GM21528 (cell line): ENCODE results near the gene RPL32.
A peak's percentile ranks its signal among the peaks of the same experiment; 100 is the strongest.
"Not testable (repeated sequence)": the region's sequence is repeated elsewhere in the genome, so short reads cannot be mapped to it uniquely, and the experiment has no call there.

ENCODE experiments used
- ATAC-seq: cut with Tn5 transposase; IDR thresholded peaks from one replicate; pipeline ENCODE4 v1.9.1; 2021; ENCODE audit warnings: mild to moderate bottlenecking, moderate library complexity; ENCODE audit not compliant: unreplicated experiment, low FRiP score

Gene RPL32

DNA sequence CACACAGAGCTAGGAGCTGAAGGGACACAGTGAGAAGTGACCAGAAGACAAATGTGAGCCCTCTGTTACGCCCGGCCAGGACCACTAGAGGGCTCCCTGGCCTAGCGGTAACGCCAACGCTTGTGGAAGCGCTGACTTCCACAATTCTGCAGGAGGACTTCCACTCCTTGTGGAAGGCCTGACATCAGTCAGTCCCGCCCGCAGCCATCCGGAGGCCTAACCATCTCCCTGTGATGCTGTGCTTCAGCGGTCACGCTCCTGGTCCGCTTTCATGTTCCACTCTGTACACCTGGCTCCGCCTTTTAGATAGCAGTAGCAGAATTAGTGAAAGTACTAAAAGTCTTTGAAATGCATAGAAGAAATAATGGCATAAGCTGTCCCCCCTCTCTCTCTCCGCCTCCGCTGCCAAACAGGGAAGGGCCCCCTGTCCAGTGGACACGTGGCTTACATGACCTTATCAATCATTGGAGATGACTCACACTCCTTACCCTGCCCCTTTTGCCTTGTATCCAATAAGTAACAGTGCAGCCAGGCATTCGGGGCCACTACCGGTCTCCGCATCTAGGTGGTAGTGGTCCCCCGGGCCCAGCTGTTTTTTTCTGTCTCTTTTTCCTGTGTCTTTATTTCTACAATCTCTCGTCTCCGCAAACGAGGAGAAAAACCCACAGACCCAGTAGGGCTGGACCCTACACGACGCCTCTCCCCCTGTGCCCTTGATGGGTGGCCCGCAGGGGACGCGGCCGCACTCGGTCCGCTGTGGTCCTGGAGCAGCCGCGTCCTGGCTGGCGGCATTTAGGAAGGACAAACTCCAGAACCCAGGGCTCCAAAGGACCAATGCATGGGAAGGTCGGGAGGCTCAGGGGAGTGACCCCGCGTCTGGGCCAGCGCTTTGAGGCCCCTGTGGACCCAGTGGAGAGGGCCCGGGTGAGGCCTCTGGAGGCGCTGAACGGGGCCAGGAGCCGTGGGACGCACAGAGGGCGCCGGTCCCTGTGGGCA is 27.0 kb upstream of the RPL32 start:
- peak; percentile 43 for ATAC-seq

DNA sequence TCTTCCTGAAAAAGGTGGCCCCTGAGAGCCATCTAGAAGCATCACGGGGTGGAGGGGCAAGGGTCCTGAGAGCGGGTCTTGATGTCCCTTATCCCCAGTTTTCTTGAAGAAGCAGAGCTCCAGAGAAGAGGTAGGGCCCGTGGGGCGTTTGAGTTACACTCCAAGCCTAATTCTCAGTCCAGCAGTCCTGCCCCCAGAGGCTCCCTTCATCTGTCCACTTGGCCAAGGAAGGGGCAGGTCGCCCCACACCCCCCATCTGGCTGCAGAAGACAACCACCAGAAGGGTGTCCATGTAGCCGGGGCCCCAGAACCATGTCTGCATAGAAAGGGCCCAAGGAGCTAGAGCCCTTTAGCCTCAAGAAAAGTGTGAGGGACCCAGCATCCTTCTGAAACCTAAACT is 25.5 kb upstream of the RPL32 start:
- ATAC-seq, result no peak

DNA sequence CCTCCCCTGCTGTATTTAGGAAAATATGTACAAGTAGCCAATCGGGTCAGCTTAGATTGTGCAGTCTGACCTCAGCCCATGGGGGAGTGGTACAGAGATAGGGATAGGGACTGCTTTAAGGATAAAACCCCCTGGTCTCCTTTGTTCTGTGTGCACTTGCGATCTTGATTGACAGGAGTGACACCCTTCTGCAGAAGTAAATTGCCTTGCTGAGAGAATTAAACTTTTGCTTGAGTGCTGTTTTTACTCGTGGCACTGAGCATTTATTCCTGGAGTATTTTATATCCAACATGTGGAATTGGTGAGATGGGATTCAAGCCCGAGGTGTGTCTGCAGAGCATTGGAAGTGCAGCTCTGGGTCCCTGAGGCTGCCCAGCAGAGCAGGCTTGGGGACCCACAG is 23.9 kb upstream of the RPL32 start:
- ATAC-seq, result no peak

DNA sequence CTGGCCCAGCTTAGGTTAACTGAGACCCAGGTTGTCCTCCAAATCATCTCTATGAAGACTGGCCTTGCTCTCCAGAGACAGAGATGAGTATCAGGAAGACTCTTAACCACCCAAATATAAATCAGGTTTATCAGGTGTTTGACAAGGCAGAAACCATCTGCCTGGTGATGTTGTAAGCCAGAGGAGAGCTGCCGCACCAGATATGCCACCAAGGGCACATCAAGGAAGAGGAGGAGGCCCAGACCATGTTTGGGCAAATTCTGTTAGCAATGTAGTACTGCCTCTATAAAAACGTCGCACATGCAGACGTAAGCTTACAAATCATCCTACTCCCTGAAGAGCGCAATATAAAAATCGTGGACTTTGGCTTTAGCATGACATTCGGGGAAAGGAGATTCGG is 21.0 kb upstream of the RPL32 start:
- ATAC-seq, result no peak

- ATAC-seq, result no peak
Measured at GRCh38 chr3:12861611-12862010, 20.2 kb upstream of the RPL32 start.

DNA sequence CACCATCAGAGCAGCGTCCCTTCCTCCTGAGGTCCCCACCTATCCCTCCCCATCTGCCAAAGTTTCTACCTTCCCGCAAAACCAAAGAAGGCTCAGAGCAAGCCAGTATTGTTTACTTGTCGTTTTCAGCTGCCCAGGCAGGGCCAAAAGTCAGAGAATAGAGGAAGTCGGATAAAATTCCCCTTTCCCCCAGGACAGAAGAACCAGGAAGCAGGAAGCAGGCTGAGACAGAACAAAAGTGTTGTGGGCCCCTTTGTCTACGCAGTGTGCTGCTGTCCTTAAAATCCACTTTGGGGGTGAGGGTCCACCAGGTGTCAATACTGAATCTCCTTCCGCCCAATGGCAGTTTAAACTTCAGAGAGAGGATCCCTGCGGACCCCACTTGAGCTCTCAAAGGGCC is 18.5 kb upstream of the RPL32 start:
- ATAC-seq, result no peak

- ATAC-seq, result no peak
Measured at GRCh38 chr3:12856626-12857025, 15.3 kb upstream of the RPL32 start.

DNA sequence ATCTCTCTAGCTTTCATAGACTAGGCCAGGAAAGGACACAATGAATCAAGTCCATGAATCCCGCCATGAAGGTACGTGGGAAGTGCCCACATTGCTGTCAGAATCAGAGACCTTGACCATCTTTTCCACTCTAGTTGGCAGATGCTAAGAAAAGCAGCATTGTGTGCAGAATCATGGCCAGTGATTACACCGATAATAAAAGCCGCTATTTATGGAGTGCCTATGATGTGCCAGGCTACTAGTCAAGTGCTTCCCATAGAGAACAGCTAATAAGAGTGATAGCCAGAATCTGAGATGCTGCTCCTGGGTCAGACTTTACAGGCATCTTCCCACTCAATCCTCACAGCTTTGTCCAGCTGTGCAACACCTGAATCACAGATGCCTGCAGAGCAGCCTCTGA is 13.2 kb upstream of the RPL32 start:
- ATAC-seq, result no peak

GRCh38 chr3:12853847-12854246 is 12.5 kb upstream of the RPL32 start:
- not testable (repeated sequence) for ATAC-seq

GRCh38 chr3:12852201-12852600 is 10.8 kb upstream of the RPL32 start:
- no peak for ATAC-seq

GRCh38 chr3:12845811-12846210 is 4.4 kb upstream of the RPL32 start:
- ATAC-seq, result no peak

GRCh38 chr3:12842469-12842868 is 1.1 kb upstream of the RPL32 start:
- no peak for ATAC-seq

- ATAC-seq, result peak; percentile 16
Measured at GRCh38 chr3:12841970-12842328, 584 bp upstream of the RPL32 start.

DNA sequence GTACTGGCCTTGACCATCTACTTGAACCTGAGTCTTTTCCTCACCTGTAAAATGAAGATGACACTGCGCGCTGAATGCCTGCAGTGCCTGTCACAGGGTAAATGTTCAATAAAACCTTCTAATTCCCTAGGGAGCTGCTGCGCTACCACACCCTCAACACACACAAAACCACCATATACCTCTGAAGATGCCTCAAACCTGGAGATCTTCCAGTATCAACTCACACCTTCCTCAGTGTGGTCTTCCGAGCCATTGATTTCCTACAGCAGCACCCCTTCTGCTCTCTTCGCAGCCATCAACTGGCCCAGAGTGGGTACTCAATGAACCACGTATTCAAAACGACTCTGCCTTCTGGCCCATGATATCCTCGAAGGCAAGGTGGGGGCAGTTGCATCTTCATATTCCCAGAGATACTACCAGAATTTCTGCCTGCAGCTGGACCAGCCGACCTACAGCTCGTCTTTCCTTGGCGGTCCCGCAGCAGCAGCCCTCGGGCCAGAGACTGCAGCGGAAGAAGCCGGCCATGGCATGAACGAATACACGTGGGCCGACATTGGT is 695 bp downstream of the RPL32 start:
- ATAC-seq, result peak; percentile 48

GRCh38 chr3:12840148-12840547 is 1.2 kb downstream of the RPL32 start:
- ATAC-seq, result not testable (repeated sequence)

DNA sequence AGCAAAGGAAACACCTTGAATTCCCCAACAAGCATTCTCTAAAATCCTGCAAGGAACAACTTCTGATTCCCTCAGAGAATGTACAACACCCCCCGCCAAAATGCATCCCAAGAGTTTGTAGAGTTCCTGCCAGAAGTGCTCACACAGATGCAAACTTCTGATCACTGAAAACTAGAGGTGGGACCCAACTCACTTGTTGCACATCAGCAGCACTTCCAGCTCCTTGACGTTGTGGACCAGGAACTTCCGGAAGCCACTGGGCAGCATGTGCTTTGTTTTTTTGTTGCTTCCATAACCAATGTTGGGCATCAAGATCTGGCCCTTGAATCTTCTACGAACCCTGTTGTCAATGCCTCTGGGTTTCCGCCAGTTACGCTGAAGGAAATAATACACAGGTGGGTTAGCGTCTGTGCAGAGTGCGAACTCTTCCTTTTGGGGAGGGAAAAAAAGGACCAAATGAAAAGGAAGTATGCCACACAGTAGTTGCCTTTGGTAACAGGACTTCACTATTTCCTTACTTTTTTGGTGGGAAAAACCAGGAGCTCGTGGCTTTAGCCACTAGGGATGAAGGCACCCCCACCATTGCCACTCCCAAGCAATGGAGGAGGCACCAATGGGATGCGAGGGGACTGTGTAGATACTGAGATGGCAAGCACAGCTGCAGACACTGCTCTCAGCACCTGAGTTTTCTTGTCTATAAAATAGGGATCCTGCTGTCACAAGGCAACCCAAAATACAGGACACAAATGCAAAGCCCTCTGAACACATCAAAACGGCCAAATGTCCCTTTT is 2.0 kb downstream of the RPL32 start:
- ATAC-seq, result no peak

DNA sequence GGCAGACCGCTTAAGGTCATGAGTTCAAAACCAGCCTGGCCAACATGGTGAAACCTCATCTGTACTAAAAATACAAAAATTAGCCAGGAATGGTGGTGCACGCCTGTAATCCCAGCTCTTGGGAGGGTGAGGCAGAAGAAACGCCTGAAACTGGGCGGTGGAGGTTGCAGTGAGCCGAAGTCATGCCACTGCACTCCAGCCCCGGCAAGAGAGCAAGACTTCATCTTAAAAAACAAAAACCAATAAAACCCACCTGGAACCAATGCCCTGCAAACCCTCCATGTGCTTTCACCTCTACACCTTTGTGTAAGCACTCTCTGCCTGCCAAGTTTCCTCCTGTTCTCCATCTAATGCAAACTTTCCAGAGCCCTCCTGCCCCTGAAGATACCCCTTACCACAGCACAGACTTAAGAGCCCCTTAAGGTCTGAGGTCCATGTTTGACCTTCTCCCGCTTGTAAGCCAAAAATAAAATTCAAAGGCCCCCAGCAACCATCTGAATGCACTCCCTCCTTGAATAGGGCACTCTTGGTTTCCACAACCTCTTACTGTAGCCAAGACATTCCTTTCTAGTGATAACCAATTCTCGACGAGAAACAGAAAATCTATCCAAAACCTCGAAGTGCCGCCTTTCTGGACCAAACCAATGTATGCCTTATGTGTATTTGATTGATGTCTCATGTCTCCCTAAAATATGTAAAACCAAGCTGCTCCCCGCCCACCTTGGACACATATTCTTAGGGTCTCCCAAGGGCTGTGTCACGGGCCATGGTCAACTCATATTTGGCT is 3.0 kb downstream of the RPL32 start:
- ATAC-seq, result no peak

DNA sequence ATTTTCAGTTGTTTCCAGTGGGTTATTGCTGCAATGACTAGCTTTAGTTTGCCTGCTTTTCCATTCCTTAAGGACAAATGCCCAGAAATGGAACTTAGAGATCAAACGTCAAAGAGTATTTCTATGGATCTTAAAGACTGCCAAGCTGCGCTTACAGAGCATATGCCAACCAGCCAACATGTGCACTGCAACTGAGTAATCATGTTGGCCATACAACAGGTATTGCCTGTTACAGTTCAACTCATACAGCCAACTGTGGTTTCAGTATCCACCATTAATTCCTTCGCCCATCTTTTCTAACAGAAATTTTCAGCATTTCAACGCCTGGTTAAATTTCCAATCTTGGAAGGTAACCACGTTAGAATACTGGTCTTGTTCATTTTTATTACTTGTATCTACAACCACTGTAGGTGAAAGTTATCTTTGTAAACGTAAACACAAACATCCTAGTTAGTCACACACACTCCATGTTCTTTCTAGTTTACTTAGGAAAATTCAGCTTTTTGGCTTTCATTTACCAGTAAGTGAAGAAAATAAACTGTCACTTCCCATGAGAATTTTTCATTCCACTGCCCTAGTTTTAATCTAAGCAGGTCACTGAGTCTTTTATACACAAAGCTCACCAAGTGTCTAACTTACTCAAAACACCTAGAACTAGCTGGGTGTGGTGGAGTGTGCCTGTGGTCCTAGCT is 3.9 kb downstream of the RPL32 start:
- no peak for ATAC-seq

- no peak for ATAC-seq
Measured at GRCh38 chr3:12835052-12835665, 6.2 kb downstream of the RPL32 start.
